GM21367 (cell line): ENCODE measurements around the gene SERPINC1.
"Not testable (repeated sequence)": the region's sequence is repeated elsewhere in the genome, so short reads cannot be mapped to it uniquely, and the experiment has no call there.

ENCODE experiments used
- ATAC-seq: cut with Tn5 transposase; IDR thresholded peaks from one replicate; pipeline ENCODE4 v1.9.1; 2021; ENCODE audit not compliant: unreplicated experiment

SERPINC1 gene

GRCh38 chr1:173893611-173894010 lies 23.5 kb downstream of the SERPINC1 start:
- no peak for ATAC-seq

DNA sequence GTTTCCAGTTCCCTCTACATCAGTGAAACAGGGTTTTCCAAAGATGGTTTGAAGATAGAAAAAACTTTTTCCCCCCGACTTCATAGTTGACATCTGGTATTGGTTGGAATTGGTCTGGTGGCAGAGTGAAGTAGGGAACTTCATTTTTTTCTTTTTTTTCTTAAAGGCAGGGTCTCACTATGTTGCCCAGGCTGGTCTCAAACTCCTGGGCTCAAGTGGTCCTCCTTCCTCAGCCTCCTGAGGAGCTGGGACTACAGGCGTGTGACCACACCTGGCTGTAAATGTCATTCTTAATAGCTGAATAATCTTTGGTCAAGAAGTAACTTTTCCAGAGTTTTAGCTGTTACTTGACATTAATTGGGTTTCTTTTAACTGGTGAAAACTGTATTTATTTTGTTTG lies 27.2 kb downstream of the SERPINC1 start:
- no peak for ATAC-seq

- no peak for ATAC-seq
Observed at GRCh38 chr1:173888749-173889148, 28.4 kb downstream of the SERPINC1 start.

DNA sequence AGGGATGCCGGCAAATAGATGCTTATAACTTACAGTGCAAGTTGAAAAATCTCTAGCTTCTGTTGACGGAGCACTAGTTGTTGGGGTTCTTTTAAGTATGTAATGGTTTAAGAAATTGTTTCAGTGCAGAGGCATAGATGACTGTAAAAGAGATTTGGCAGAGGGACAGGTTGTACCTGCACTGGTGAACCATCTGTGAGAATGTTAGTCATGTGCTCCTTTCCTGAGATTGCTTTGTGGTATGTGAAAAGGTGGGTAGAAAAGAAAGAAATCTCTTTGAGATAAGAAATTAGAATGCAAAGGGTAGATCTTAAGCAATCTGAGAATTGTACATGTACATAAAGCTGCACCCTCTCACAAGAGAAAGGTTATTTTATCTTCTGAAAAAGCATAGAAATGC lies 29.5 kb downstream of the SERPINC1 start:
- ATAC-seq: no peak

- no peak for ATAC-seq
Observed at GRCh38 chr1:173886746-173887611, 30.1 kb downstream of the SERPINC1 start.

- no peak for ATAC-seq
Observed at GRCh38 chr1:173884701-173885100, 32.4 kb downstream of the SERPINC1 start.

GRCh38 chr1:173881117-173881516 lies 36.0 kb downstream of the SERPINC1 start:
- not testable (repeated sequence) for ATAC-seq

- no peak for ATAC-seq
Observed at GRCh38 chr1:173878251-173878650, 38.9 kb downstream of the SERPINC1 start.

DNA sequence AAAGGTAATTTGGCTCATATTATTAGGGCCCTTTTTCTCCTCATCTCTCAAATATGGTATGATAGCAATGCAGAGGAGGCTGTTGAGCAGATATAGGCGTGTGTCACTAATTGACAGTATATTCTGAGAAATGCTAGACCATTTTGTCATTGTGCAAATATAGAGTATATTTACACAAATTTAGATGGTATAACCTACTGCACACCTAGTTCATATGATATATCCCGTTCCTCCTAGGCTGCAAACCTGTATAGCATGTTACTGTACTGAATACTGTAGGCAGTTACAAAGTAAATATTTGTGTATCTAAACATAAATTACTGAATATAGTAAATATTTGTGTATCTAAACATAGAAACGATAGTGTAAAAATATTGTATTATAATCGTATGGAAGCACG lies 40.4 kb downstream of the SERPINC1 start:
- ATAC-seq: no peak

DNA sequence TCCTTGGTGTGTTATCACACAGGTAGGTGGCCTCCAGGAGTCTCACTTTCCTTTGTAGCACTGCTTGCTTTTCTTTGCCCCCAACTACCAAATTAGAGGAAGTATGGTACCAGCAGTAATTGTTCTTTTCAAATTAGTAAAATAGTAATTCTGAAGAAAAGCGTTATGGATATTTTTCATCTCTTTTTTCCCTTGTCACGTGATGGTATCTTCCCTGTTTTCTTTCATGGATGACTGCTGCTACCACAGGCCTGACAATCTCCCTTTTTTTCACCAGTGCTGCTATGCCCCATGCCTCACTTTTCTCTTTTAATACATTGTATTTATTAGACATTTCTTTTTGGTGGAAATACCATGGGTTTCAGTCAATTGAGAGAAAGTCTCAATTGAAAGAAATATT lies 45.6 kb downstream of the SERPINC1 start:
- ATAC-seq: no peak

DNA sequence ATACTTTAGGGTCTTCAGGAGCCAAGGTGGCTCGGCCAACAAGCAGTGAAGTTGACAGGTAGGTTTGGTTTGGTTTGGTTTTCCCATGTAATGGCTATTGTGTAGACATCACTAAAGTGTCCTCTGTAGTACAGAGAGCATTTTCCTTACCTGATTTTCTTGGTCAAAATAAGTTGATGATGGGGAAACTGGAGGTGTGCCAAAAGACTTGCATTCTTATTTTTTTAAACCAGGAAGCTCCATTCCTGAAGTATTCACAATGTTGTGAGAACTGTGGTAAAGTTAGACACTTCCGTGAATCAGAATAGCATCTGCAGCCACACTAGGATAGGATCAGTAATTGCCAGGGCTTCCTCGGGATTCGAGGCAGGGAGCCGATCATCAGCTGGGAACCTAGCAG lies 46.0 kb downstream of the SERPINC1 start:
- ATAC-seq: no peak

DNA sequence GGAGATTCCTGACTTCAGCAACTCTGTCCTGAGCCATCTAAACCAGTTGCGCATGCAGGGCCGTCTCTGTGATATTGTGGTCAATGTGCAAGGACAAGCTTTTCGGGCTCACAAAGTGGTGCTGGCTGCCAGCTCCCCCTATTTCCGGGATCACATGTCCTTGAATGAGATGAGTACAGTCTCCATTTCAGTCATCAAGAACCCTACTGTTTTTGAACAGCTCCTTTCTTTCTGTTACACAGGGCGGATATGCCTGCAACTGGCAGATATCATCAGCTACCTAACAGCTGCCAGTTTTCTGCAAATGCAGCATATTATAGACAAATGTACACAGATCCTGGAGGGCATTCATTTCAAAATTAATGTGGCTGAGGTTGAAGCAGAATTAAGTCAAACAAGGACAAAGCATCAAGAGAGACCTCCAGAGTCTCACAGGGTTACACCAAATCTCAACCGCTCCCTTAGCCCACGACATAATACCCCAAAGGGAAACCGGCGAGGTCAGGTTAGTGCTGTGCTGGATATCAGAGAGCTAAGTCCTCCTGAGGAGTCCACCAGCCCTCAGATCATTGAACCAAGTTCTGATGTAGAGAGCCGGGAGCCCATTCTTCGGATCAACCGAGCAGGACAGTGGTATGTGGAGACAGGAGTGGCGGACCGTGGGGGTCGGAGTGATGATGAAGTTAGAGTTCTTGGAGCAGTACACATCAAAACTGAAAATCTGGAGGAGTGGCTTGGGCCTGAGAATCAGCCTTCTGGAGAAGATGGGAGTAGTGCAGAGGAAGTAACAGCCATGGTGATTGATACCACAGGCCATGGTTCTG lies 46.7 kb downstream of the SERPINC1 start:
- no peak for ATAC-seq

DNA sequence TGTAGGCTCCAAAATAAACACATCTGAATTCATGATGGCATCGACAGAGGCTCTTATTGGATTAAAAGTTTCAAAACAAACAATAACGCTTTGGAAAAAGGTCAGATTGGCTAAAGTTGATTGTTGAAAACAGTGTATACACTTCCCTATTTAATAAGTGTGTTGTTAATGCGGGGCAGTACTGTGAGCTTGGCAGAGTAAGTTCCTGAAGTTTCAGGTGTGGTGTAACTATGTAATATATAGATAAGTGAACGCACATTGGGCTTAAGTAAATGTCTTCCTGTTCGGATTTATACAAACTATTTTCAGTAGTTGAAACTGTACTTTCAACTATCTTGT lies 48.1 kb downstream of the SERPINC1 start:
- no peak for ATAC-seq

- peak; percentile 47 for ATAC-seq
Observed at GRCh38 chr1:173868266-173869020, 48.7 kb downstream of the SERPINC1 start, which contains the start of gene ZBTB37. Gene ZBTB37 (plus strand): TSS chr1:173868380. CDS start chr1:173870226, 1,846 bp downstream.

GRCh38 chr1:173867753-173868265 lies 49.3 kb downstream of the SERPINC1 start, which contains the start of gene GAS5:
Gene GAS5 (minus strand): TSS chr1:173867989.
- ATAC-seq: peak; percentile 57

DNA sequence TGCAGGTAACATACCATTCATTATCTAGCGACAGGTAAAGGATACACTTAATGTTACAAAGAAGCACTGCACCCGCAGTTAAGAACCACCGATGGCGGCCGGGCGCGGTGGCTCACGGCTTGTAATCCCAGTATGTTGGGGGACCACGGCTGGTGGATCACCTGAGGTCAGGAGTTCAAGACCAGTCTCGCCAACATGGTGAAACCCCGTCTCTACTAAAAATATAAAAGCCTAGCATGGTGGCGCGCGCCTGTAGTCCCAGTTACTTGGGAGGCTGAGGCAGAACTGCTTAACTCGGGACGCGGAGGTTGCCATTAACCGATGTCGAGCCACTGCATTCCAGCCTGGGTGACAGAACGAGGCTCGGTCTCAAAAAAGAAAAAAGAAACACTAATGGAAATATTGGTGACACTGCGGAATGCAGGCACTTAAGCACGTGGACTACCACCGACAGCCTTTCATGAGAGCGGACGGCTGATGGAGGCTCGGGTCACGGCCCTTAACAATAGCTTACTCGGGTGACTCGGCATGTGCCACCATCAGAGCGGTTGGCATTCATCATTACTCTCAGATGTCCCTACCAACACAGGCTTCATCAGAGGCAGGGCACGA lies 49.9 kb downstream of the SERPINC1 start:
- no peak for ATAC-seq

DNA sequence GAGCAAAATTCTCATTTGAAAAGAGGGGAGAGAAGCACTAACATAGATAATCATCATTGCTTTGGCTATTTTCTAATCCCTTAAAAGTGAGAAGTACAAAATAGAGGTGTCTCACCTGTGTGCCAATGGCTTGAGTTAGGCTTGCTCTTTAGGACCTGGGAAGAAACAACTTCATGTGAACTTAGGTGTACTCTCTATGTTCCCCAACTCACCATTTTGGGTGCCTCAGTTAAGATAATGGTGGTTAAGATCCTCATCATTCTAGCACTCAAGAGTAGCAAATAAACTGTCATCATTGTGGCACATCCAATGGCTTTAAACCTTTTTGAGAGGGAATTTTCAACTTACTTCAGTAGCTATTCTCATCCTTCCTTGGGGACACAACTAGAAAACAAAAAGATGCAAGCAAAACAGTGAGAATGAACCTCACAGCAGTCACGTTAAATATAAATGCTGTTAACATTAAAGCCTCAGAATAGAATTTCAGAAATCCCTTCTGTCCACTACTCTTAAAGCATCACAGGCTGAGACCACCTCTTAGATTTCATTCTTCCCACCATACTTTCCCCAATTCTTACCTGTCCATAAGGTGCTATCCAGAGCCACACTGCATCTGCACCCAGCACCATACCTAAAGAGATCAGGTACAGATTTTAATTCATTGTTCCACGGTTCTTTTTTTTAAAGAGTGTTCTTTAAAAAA lies 50.6 kb downstream of the SERPINC1 start:
- no peak for ATAC-seq

GRCh38 chr1:173865468-173866164 lies 51.5 kb downstream of the SERPINC1 start:
- ATAC-seq: no peak

- ATAC-seq: no peak
Observed at GRCh38 chr1:173864179-173864867, 52.8 kb downstream of the SERPINC1 start.
